H1 (cell line): ENCODE measurements around the gene DLGAP3. TPM values are rescaled to one million over a fixed set of nuclear protein-coding genes. Genes with fewer than 3 reads are reported as not detected.

ENCODE experiments used
- CTCF ChIA-PET: fragments of 300-600 bp; sonication (Branson Sonifier 250); formaldehyde crosslinking; loops from one replicate; lab custom pipeline; 2021; ENCODE audit not compliant: partially characterized antibody; lab: Charles Lee
- POLR2A ChIA-PET: fragments of 300-600 bp; sonication (Branson Sonifier 250); formaldehyde crosslinking; loops from one replicate; lab custom pipeline; 2021; ENCODE audit warnings: inconsistent platforms; ENCODE audit not compliant: partially characterized antibody; lab: Charles Lee
- DNase-seq, 2 experiments: peaks; one replicate each; pipeline versions ENCODE4 v3.0.0 to v3.0.0-alpha.2; 2010 to 2022; ENCODE audit warnings: low spot score in 2 of 2, low read depth in 1 of 2, mixed read lengths in 1 of 2
- FAIRE-seq: peaks from 2 replicates; lab custom pipeline; 2011; peaks lifted over from hg19 to GRCh38; lab: Jason Lieb, UNC
- H2AFZ ChIP-seq: 2 replicates; pipeline ENCODE4 v1.8.1; 2012; ENCODE audit warnings: low read length, inconsistent platforms
- H2AK5ac ChIP-seq: 2 replicates; pipeline ENCODE4 v1.6.1; 2013; ENCODE audit warnings: low read depth, low read length
- H2BK120ac ChIP-seq: replicated peaks from 2 replicates; pipeline ENCODE3; 2013; ENCODE audit warnings: low read depth, low read length, inconsistent platforms
- H2BK12ac ChIP-seq: 2 replicates; pipeline ENCODE4 v1.6.1; 2013; ENCODE audit warnings: low read depth, low read length
- H2BK15ac ChIP-seq: 2 replicates; pipeline ENCODE4 v1.6.1; 2013; ENCODE audit warnings: low read length
- H2BK20ac ChIP-seq: 2 replicates; pipeline ENCODE4 v1.6.1; 2013; ENCODE audit warnings: low read length
- H2BK5ac ChIP-seq: 2 replicates; pipeline ENCODE4 v1.6.1; 2013; ENCODE audit warnings: low read depth, low read length
- H3K14ac ChIP-seq: 2 replicates; pipeline ENCODE4 v1.6.1; 2013; ENCODE audit warnings: inconsistent platforms; ENCODE audit not compliant: insufficient read length
- H3K18ac ChIP-seq: 2 replicates; pipeline ENCODE4 v1.6.1; 2013; ENCODE audit warnings: low read length; ENCODE audit errors: extremely low read depth
- H3K23ac ChIP-seq: 2 replicates; pipeline ENCODE4 v1.6.1; 2013; ENCODE audit warnings: inconsistent platforms; ENCODE audit not compliant: insufficient read length
- H3K23me2 ChIP-seq: 2 replicates; pipeline ENCODE4 v1.6.1; 2013; ENCODE audit warnings: low read depth, low read length
- H3K27ac ChIP-seq: 2 replicates; pipeline ENCODE4 v1.6.1; 2011; ENCODE audit warnings: low read depth, low read length, inconsistent platforms
- H3K27me3 ChIP-seq, 4 experiments: replicated peaks in 1 of 4; 1 replicate in 1 of 4; 2 replicates in 3 of 4; pipeline versions ENCODE4 v1.6.1 to v1.8.1; 2011 to 2013; ENCODE audit warnings: low read length in 3 of 4, mild to moderate bottlenecking in 3 of 4, inconsistent platforms in 2 of 4, mixed read lengths in 2 of 4, moderate library complexity in 1 of 4; ENCODE audit not compliant: control insufficient read depth in 3 of 4, insufficient read depth in 3 of 4; ENCODE audit errors: extremely low read depth in 1 of 4
- H3K36me3 ChIP-seq, 4 experiments: 2 replicates each; pipeline versions ENCODE4 v1.6.1 to v1.8.1; 2011 to 2013; ENCODE audit warnings: mild to moderate bottlenecking in 4 of 4, low read length in 3 of 4, moderate library complexity in 2 of 4, control low read depth in 1 of 4, inconsistent platforms in 1 of 4; ENCODE audit not compliant: insufficient read depth in 4 of 4, control insufficient read depth in 2 of 4
- H3K4ac ChIP-seq: replicated peaks from 2 replicates; pipeline ENCODE3; 2013; ENCODE audit warnings: low read length, low read depth, mixed read lengths, inconsistent platforms; ENCODE audit not compliant: insufficient read length
- H3K4me1 ChIP-seq, 4 experiments: replicated peaks in 1 of 4; 1 replicate in 1 of 4; 2 replicates in 3 of 4; pipeline versions ENCODE4 v1.6.1 to v1.8.1; 2011 to 2013; ENCODE audit warnings: low read length in 3 of 4, inconsistent platforms in 2 of 4, mixed read lengths in 1 of 4; ENCODE audit not compliant: insufficient read depth in 4 of 4, control insufficient read depth in 3 of 4
- H3K4me2 ChIP-seq, 2 experiments: 2 replicates each; pipeline versions ENCODE4 v1.6.1 to v1.8.1; 2011 to 2013; ENCODE audit warnings: low read depth in 2 of 2, low read length in 2 of 2, control low read depth in 1 of 2, inconsistent platforms in 1 of 2, mild to moderate bottlenecking in 1 of 2; ENCODE audit not compliant: insufficient read depth in 1 of 2
- H3K4me3 ChIP-seq, 4 experiments: fragments of 200-600, 300-600 bp in 1 of 4; sonication (generic), shearing (Covaris generic), sonication (Bioruptor Twin) in 1 of 4; 2 replicates each; pipeline versions ENCODE4 v1.5.1 to v1.8.1; 2011 to 2016; ENCODE audit warnings: low read length in 4 of 4, low read depth in 3 of 4, control low read depth in 2 of 4, inconsistent platforms in 2 of 4, mild to moderate bottlenecking in 2 of 4, mixed read lengths in 1 of 4, moderate library complexity in 1 of 4; ENCODE audit not compliant: insufficient read depth in 2 of 4; ENCODE audit errors: extremely low read depth in 1 of 4
- H3K56ac ChIP-seq: replicated peaks from 2 replicates; pipeline ENCODE3; 2013; ENCODE audit warnings: low read depth, mild to moderate bottlenecking, mixed read lengths, low read length, inconsistent platforms; ENCODE audit not compliant: insufficient read length
- H3K79me1 ChIP-seq: 2 replicates; pipeline ENCODE4 v1.6.1; 2013; ENCODE audit warnings: low read depth, low read length, control low read depth
- H3K79me2 ChIP-seq, 2 experiments: 2 replicates each; pipeline versions ENCODE4 v1.6.1 to v1.8.1; 2012 to 2013; ENCODE audit warnings: low read length in 2 of 2, mild to moderate bottlenecking in 2 of 2, inconsistent platforms in 1 of 2; ENCODE audit not compliant: insufficient read depth in 2 of 2, control insufficient read depth in 1 of 2
- H3K9ac ChIP-seq, 4 experiments: replicated peaks in 1 of 4; 1 replicate in 1 of 4; 2 replicates in 3 of 4; pipeline versions ENCODE4 v1.6.1 to v1.8.1; 2011 to 2013; ENCODE audit warnings: low read depth in 3 of 4, low read length in 3 of 4, control low read depth in 2 of 4, mild to moderate bottlenecking in 2 of 4, moderate library complexity in 2 of 4, inconsistent platforms in 1 of 4; ENCODE audit errors: extremely low read depth in 1 of 4
- H3K9me3 ChIP-seq, 2 experiments: 2 replicates each; pipeline versions ENCODE4 v1.6.1 to v1.8.1; 2012 to 2013; ENCODE audit warnings: mild to moderate bottlenecking in 2 of 2, moderate library complexity in 2 of 2, control low read depth in 1 of 2, inconsistent platforms in 1 of 2, low read depth in 1 of 2, low read length in 1 of 2, mixed read lengths in 1 of 2; ENCODE audit not compliant: insufficient read depth in 2 of 2
- H4K20me1 ChIP-seq, 2 experiments: replicated peaks in 1 of 2; 2 replicates each; pipeline versions ENCODE3 to v1.8.1; 2011 to 2013; ENCODE audit warnings: inconsistent platforms in 2 of 2, low read length in 2 of 2, mild to moderate bottlenecking in 1 of 2; ENCODE audit not compliant: insufficient read depth in 2 of 2, control insufficient read depth in 1 of 2
- H4K5ac ChIP-seq: 2 replicates; pipeline ENCODE4 v1.6.1; 2013; ENCODE audit warnings: low read length, low read depth, mixed read lengths, inconsistent platforms; ENCODE audit not compliant: insufficient read length
- H4K8ac ChIP-seq: 2 replicates; pipeline ENCODE4 v1.8.0; 2013; ENCODE audit warnings: mild to moderate bottlenecking, moderate library complexity, low read length, inconsistent platforms; ENCODE audit not compliant: insufficient read depth; ENCODE audit errors: extremely low read depth
- H4K91ac ChIP-seq: replicated peaks from 2 replicates; pipeline ENCODE3; 2013; ENCODE audit warnings: low read length, mixed read lengths, inconsistent platforms; ENCODE audit not compliant: insufficient read length
- CREB1 ChIP-seq: IDR thresholded peaks from 2 replicates; pipeline ENCODE4 v1.6.1; 2012; ENCODE audit warnings: inconsistent platforms
- EP300 ChIP-seq, 2 experiments: IDR thresholded peaks; 1 replicate in 1 of 2; 2 replicates in 1 of 2; pipeline ENCODE4 v1.6.1; 2011 to 2012; ENCODE audit warnings: low read depth in 2 of 2, low read length in 2 of 2, mild to moderate bottlenecking in 2 of 2, borderline replicate concordance in 1 of 2, inconsistent platforms in 1 of 2, moderate library complexity in 1 of 2
- GABPA ChIP-seq: IDR thresholded peaks from 2 replicates; pipeline ENCODE4 v1.6.1; 2011; ENCODE audit warnings: mild to moderate bottlenecking, low read length, moderate library complexity, borderline replicate concordance; ENCODE audit not compliant: insufficient read depth
- GTF2F1 ChIP-seq: IDR thresholded peaks from 2 replicates; pipeline ENCODE4 v1.6.1; 2012; ENCODE audit warnings: low read depth, low read length, improper control_type of control experiment, borderline replicate concordance
- MAFK ChIP-seq: IDR thresholded peaks from 2 replicates; pipeline ENCODE4 v1.6.1; 2012; ENCODE audit warnings: low read depth, mild to moderate bottlenecking, improper control_type of control experiment, low read length
- NANOG ChIP-seq: IDR thresholded peaks from 2 replicates; pipeline ENCODE4 v1.6.1; 2011; ENCODE audit warnings: low read length, low read depth, mild to moderate bottlenecking, inconsistent platforms; ENCODE audit not compliant: insufficient read depth, poor library complexity, severe bottlenecking
- POLR2A ChIP-seq, 2 experiments: IDR thresholded peaks; 1 replicate in 1 of 2; 2 replicates in 1 of 2; pipeline ENCODE4 v1.6.1; 2011; ENCODE audit warnings: low read depth in 2 of 2, low read length in 2 of 2, mild to moderate bottlenecking in 2 of 2; ENCODE audit errors: control extremely low read depth in 1 of 2
- RBBP5 ChIP-seq: IDR thresholded peaks from 2 replicates; pipeline ENCODE4 v1.7.1; 2012; ENCODE audit warnings: low read depth, mild to moderate bottlenecking, inconsistent platforms, low read length, moderate library complexity, borderline replicate concordance
- SIX5 ChIP-seq: IDR thresholded peaks from 2 replicates; pipeline ENCODE4 v1.6.1; 2011; ENCODE audit warnings: mild to moderate bottlenecking, low read depth, low read length
- SP1 ChIP-seq: IDR thresholded peaks from 2 replicates; pipeline ENCODE4 v1.6.1; 2011; ENCODE audit warnings: low read depth, low read length
- TAF7 ChIP-seq: optimal IDR thresholded peaks from 2 replicates; pipeline ENCODE3; 2011; ENCODE audit warnings: low read depth, mild to moderate bottlenecking, inconsistent platforms, low read length, moderate library complexity, borderline replicate concordance
- ZNF274 ChIP-seq: IDR thresholded peaks from 2 replicates; pipeline ENCODE4 v1.7.0; 2012; ENCODE audit warnings: low read length, borderline replicate concordance; ENCODE audit errors: extremely low read depth
- polyA plus RNA-seq, 7 experiments: library from polyadenylated mRNA; depleted of rRNA in 3 of 7; stranded (reverse) in 5 of 7; unstranded in 2 of 7; fragments of >200 nt in 5 of 7; fragments of 200-250 nt in 2 of 7; gene quantifications; 1 replicate in 5 of 7; 2 replicates in 1 of 7; 4 replicates in 1 of 7; pipeline versions ENCODE4 v1.2.1 to v1.2.3, GENCODE V29; 2011 to 2013; ENCODE audit warnings: missing spikeins in 2 of 7, mixed read lengths in 2 of 7
- total RNA-seq: library from RNA; stranded (reverse); fragmentation: NEBNext Ultra II Directional; extraction: Animal tissue kit (Norgen Biotek cat#: 25700); gene quantifications from 2 replicates; pipeline ENCODE4 v1.2.1, GENCODE V29; 2021
- TF ChIP-seq, protein P1 (sequence below): IDR thresholded peaks from 2 replicates; pipeline ENCODE4 v1.6.1; 2012; ENCODE audit warnings: inconsistent platforms
- TF ChIP-seq, protein P2 (sequence below): IDR thresholded peaks from 2 replicates; pipeline ENCODE4 v1.6.1; 2011; ENCODE audit warnings: low read length, improper control_type of control experiment

Gene DLGAP3
- total and polyA plus RNA-seq, 2 of the 8 experiments (the other 6 are each of a cell fraction or from before 2014, with no cell fraction given): 3.8 to 13.2 TPM

GRCh38 chr1:34923490-34923889 is 6.0 kb downstream of the DLGAP3 start:
- ChIA-PET POLR2A (interaction anchor here (1.3 kb wide), 1 partner anchor 49 kb away, joined by 3 read pairs; no protein-coding TSS in a partner anchor), CTCF (interaction anchor here (1.6 kb wide), 1 partner anchor 49 kb away, joined by 4 read pairs; no protein-coding TSS in a partner anchor)
- Histone ChIP-seq H4K91ac (no peak overlapping the region), H3K4me2 (peak overlapping the region; percentile 18 to 36; a peak in 1 of 4 replicates), H3K79me1 (no peaks in the 10 kb centered on the region), H3K14ac (no peak overlapping the region), H3K36me3 (no peaks in the 10 kb centered on the region), H4K20me1 (peaks cover 8 to 11% of the 10 kb centered on the region in 2 experiments), H2BK15ac (no peak overlapping the region), H3K18ac (no peak overlapping the region), H3K27ac (no peak overlapping the region), H2BK20ac (no peak overlapping the region), H3K79me2 (no peaks in the 10 kb centered on the region), H3K4me1 (peaks cover 6 to 20% (median 11%) of the 10 kb centered on the region in 4 experiments), H3K4ac (no peak overlapping the region), H3K23me2 (peaks cover 1% of the 10 kb centered on the region; the same call in 1 of the 2 replicates), H3K9ac (no peak overlapping the region), H3K23ac (no peak overlapping the region), H3K56ac (no peak overlapping the region), H4K5ac (no peak overlapping the region), H2AK5ac (no peak overlapping the region), H3K9me3 (no peaks in the 10 kb centered on the region), H3K4me3 (no peak overlapping the region), H2BK120ac (no peak overlapping the region), H2AFZ (no peak overlapping the region), H3K27me3 (peaks cover 0 to 17% (median 9%) of the 10 kb centered on the region in 4 experiments; a peak in 6 of 7 replicates), H2BK12ac (no peak overlapping the region), H2BK5ac (no peak overlapping the region), H4K8ac (no peak overlapping the region)
- FAIRE-seq: no peak
- DNase-seq: no peak
- TF ChIP-seq TAF7 (no peak), RBBP5 (no peak), POLR2A (IDR thresholded peaks at IDR 0.05; ENCODE audit: control extremely low read depth in 1 of 2, low read depth in 2 of 2, low read length in 2 of 2) (no peak), NANOG (no peak), GTF2F1 (no peak), EP300 (IDR thresholded peaks at IDR 0.05; ENCODE audit: borderline replicate concordance in 1 of 2, low read depth in 2 of 2, low read length in 2 of 2) (no peak), MAFK (no peak), SIX5 (no peak), ZNF274 (no peak), CREB1 (no peak), GABPA (no peak), SP1 (no peak)
- TF ChIP-seq, protein P1, sequence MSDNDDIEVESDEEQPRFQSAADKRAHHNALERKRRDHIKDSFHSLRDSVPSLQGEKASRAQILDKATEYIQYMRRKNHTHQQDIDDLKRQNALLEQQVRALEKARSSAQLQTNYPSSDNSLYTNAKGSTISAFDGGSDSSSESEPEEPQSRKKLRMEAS: no peak
- TF ChIP-seq, protein P2, sequence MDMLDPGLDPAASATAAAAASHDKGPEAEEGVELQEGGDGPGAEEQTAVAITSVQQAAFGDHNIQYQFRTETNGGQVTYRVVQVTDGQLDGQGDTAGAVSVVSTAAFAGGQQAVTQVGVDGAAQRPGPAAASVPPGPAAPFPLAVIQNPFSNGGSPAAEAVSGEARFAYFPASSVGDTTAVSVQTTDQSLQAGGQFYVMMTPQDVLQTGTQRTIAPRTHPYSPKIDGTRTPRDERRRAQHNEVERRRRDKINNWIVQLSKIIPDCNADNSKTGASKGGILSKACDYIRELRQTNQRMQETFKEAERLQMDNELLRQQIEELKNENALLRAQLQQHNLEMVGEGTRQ: no peak
